WTC11 (cell line): Measurements from ENCODE around the gene C19orf47.

Source experiments
- CREM ChIP-seq: sonication (generic); formaldehyde crosslinking; IDR thresholded peaks from 2 replicates; pipeline ENCODE4 v1.8.1; 2022; ENCODE audit warnings: mild to moderate bottlenecking, missing genetic modification reagents, moderate library complexity
- ESRRA ChIP-seq: sonication (generic); formaldehyde crosslinking; IDR thresholded peaks from 2 replicates; pipeline ENCODE4 v1.8.1; 2022; ENCODE audit warnings: mild to moderate bottlenecking, missing genetic modification reagents, borderline replicate concordance
- FOXJ3 ChIP-seq: sonication (generic); formaldehyde crosslinking; IDR thresholded peaks from 2 replicates; pipeline ENCODE4 v1.9.0; 2021; ENCODE audit warnings: missing genetic modification reagents, mild to moderate bottlenecking, borderline replicate concordance
- IRF2 ChIP-seq: sonication (generic); formaldehyde crosslinking; IDR thresholded peaks from 2 replicates; pipeline ENCODE4 v1.8.0; 2022; ENCODE audit warnings: low read depth, missing genetic modification reagents, borderline replicate concordance
- TEAD4 ChIP-seq: sonication (generic); formaldehyde crosslinking; IDR thresholded peaks from 2 replicates; pipeline ENCODE4 v1.8.0; 2022; ENCODE audit warnings: mild to moderate bottlenecking, missing genetic modification reagents
- TF ChIP-seq, protein P1 (sequence below): sonication (generic); formaldehyde crosslinking; IDR thresholded peaks from 2 replicates; pipeline ENCODE4 v1.8.0; 2023; ENCODE audit warnings: missing genetic modification reagents
- TF ChIP-seq, protein P2 (sequence below): sonication (generic); formaldehyde crosslinking; conservative IDR thresholded peaks from 2 replicates; pipeline ENCODE4 v1.8.1; 2023; ENCODE audit warnings: mild to moderate bottlenecking, low read depth, missing genetic modification reagents, moderate library complexity
- TF ChIP-seq, protein P3 (sequence below): fragments of 200-600 bp; IDR thresholded peaks from 2 replicates; pipeline ENCODE4 v1.8.0; 2022; ENCODE audit warnings: antibody characterized with exemption
- TF ChIP-seq, protein P4 (sequence below): sonication (generic); formaldehyde crosslinking; IDR thresholded peaks from 2 replicates; pipeline ENCODE4 v1.8.1; 2022; ENCODE audit warnings: missing genetic modification reagents, borderline replicate concordance

DNA sequence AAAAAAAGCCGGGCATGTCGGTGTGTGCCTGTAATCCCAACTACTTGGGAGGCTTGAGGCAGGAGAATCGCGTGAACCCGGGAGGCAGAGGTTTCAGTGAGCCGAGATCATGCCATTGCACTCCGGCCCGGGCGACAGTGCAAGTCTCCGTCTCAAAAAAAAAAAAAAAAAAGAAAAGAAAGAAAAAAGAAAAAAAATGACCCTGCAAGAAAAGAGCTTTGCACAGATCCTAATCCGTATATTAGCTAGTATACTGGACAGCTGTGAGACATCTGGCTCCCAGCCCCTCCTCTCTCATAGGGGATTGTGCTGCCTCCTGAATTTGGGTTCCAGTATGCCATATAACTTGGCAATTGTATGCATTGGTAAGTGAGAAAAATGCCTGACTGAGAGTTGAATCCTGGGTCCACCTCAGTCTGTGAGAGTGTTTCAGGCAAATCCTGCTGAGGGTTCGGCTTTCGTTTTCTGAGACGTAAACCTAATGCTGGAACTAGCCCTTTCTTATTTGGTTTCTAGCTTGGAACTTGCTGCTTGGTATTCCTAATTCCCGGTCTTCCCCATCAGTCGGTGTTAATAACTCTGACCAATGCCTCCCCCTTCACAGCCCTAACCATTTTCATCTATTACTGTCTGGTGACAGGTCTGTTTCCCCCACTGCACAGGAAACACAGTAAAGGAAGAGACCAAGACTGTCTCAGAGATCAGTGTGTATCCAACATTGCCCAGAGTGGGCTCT is 61.8 kb downstream of the C19orf47 start:
- TF ChIP-seq TEAD4 (CRISPR knock-in tag) (no peak), CREM (no peak), IRF2 (no peak), FOXJ3 (CRISPR knock-in tag) (no peak), ESRRA (CRISPR knock-in tag) (no peak)
- TF ChIP-seq, protein P1, sequence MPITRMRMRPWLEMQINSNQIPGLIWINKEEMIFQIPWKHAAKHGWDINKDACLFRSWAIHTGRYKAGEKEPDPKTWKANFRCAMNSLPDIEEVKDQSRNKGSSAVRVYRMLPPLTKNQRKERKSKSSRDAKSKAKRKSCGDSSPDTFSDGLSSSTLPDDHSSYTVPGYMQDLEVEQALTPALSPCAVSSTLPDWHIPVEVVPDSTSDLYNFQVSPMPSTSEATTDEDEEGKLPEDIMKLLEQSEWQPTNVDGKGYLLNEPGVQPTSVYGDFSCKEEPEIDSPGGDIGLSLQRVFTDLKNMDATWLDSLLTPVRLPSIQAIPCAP (CRISPR knock-in tag), result no peak
- TF ChIP-seq, protein P2, sequence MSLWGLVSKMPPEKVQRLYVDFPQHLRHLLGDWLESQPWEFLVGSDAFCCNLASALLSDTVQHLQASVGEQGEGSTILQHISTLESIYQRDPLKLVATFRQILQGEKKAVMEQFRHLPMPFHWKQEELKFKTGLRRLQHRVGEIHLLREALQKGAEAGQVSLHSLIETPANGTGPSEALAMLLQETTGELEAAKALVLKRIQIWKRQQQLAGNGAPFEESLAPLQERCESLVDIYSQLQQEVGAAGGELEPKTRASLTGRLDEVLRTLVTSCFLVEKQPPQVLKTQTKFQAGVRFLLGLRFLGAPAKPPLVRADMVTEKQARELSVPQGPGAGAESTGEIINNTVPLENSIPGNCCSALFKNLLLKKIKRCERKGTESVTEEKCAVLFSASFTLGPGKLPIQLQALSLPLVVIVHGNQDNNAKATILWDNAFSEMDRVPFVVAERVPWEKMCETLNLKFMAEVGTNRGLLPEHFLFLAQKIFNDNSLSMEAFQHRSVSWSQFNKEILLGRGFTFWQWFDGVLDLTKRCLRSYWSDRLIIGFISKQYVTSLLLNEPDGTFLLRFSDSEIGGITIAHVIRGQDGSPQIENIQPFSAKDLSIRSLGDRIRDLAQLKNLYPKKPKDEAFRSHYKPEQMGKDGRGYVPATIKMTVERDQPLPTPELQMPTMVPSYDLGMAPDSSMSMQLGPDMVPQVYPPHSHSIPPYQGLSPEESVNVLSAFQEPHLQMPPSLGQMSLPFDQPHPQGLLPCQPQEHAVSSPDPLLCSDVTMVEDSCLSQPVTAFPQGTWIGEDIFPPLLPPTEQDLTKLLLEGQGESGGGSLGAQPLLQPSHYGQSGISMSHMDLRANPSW, result no peak
- TF ChIP-seq, protein P3, sequence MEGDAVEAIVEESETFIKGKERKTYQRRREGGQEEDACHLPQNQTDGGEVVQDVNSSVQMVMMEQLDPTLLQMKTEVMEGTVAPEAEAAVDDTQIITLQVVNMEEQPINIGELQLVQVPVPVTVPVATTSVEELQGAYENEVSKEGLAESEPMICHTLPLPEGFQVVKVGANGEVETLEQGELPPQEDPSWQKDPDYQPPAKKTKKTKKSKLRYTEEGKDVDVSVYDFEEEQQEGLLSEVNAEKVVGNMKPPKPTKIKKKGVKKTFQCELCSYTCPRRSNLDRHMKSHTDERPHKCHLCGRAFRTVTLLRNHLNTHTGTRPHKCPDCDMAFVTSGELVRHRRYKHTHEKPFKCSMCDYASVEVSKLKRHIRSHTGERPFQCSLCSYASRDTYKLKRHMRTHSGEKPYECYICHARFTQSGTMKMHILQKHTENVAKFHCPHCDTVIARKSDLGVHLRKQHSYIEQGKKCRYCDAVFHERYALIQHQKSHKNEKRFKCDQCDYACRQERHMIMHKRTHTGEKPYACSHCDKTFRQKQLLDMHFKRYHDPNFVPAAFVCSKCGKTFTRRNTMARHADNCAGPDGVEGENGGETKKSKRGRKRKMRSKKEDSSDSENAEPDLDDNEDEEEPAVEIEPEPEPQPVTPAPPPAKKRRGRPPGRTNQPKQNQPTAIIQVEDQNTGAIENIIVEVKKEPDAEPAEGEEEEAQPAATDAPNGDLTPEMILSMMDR, result no peak
- TF ChIP-seq, protein P4, sequence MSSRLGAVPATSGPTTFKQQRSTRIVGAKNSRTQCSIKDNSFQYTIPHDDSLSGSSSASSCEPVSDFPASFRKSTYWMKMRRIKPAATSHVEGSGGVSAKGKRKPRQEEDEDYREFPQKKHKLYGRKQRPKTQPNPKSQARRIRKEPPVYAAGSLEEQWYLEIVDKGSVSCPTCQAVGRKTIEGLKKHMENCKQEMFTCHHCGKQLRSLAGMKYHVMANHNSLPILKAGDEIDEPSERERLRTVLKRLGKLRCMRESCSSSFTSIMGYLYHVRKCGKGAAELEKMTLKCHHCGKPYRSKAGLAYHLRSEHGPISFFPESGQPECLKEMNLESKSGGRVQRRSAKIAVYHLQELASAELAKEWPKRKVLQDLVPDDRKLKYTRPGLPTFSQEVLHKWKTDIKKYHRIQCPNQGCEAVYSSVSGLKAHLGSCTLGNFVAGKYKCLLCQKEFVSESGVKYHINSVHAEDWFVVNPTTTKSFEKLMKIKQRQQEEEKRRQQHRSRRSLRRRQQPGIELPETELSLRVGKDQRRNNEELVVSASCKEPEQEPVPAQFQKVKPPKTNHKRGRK (CRISPR knock-in tag), result no peak
